Astrocyte of the spinal cord (primary cell): ENCODE data around the gene NUDT14.

Experiments used
- DNase-seq: peaks from one replicate; pipeline ENCODE4 v3.0.0; 2011; ENCODE audit warnings: low read depth, low spot score
- H3K4me3 ChIP-seq: 2 replicates; pipeline ENCODE4 v1.5.1; 2011; ENCODE audit warnings: low read depth, mild to moderate bottlenecking, low read length, moderate library complexity
- in situ Hi-C: cut with HindIII; loops from 2 replicates; pipeline ENCODE4 v1.10.0; 2017; ENCODE audit warnings: low sequenced_read_pairs
- TF ChIP-seq, protein P1 (sequence below): IDR thresholded peaks from 2 replicates; pipeline ENCODE4 v1.5.1; 2012; ENCODE audit warnings: low read depth, mild to moderate bottlenecking, low read length, inconsistent platforms

NUDT14 gene

DNA sequence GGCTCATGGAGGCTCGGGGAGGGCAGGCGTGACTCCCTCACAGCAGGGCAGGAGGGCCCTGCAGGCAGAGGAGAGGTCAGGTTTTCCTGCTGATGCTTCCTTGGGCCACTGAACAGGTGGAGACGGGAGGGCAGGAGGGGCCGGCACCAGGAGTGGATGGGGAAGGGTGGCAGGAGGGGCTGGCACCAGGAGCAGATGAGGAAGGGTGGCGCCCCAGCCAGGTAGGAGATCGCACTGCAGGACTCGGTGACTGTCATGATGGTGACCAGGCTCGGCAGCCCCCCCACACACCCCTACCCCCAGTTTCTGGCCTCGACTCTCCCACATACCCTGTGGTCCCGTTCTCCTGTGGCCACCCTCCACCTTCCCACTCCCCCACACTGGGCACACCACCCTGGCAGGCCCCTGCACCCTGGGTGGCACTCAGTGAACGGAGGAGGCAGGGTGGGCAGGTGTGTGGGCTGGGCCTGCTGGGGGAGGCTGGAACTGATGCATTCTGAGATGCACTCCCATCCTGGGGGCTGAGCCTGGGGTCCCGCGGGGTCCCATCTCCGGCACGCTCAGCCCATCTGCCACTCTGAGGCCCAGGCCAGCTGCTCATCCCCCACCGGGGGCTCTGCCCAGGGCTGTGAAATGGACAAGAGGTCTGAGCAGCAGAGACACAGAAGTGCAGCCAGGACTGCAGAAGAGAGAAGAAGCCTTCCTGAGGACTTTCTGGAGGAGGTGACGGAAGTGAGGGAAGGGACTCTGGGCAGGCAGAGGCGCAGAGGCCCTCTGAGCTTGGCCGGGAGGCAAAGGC is 2.8 kb downstream of the NUDT14 start:
- TF ChIP-seq, protein P1, sequence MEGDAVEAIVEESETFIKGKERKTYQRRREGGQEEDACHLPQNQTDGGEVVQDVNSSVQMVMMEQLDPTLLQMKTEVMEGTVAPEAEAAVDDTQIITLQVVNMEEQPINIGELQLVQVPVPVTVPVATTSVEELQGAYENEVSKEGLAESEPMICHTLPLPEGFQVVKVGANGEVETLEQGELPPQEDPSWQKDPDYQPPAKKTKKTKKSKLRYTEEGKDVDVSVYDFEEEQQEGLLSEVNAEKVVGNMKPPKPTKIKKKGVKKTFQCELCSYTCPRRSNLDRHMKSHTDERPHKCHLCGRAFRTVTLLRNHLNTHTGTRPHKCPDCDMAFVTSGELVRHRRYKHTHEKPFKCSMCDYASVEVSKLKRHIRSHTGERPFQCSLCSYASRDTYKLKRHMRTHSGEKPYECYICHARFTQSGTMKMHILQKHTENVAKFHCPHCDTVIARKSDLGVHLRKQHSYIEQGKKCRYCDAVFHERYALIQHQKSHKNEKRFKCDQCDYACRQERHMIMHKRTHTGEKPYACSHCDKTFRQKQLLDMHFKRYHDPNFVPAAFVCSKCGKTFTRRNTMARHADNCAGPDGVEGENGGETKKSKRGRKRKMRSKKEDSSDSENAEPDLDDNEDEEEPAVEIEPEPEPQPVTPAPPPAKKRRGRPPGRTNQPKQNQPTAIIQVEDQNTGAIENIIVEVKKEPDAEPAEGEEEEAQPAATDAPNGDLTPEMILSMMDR, result no peak
- in situ Hi-C loops, result no loop called here
- no peak for DNase-seq
- no peak overlapping the region for H3K4me3 ChIP-seq

DNA sequence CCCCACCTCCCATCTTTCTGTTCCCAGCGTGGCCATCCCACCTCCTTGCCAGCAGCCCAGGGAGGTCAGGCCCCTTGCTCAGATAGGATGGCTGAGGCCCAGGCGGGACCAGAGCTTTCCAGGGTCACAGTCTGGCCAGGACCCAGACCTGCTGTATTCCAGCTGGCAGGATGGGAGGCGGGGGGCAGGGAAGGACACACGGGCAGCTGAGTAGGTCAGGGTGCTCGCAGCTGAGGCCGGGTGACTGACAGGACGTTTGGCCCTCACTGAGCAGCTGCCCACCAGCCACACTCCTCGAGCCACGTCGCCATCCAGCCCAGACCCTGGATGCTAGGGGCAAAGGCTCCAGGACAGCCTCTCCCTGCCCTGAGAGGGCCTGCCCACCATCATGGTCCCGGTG is 4.0 kb downstream of the NUDT14 start:
- no peak for DNase-seq
- TF ChIP-seq, protein P1, result no peak
- no peak overlapping the region for H3K4me3 ChIP-seq
- in situ Hi-C loops, result no loop called here

DNA sequence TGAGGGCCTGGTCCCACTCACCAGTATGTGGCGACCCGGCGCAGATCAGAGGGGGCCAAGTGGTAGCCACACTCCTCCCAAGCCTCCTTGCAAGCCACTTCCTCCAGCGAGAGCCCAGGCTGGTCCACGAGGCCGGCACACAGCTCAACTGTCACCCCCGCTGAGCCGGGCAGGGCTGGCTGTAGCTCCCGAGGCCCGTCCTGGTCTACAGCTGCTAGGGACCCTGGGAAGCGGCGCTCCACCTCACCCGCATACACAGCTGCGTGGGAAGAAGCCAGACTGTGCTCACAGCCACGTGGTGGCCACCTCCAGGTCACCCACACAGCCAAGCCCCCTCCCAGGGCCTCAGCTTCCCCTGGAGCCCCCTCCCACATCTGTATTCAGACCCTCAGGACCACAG is 4.6 kb downstream of the NUDT14 start:
- in situ Hi-C loops, result no loop called here
- TF ChIP-seq, protein P1, result no peak
- H3K4me3 ChIP-seq, result no peak overlapping the region
- DNase-seq, result no peak

DNA sequence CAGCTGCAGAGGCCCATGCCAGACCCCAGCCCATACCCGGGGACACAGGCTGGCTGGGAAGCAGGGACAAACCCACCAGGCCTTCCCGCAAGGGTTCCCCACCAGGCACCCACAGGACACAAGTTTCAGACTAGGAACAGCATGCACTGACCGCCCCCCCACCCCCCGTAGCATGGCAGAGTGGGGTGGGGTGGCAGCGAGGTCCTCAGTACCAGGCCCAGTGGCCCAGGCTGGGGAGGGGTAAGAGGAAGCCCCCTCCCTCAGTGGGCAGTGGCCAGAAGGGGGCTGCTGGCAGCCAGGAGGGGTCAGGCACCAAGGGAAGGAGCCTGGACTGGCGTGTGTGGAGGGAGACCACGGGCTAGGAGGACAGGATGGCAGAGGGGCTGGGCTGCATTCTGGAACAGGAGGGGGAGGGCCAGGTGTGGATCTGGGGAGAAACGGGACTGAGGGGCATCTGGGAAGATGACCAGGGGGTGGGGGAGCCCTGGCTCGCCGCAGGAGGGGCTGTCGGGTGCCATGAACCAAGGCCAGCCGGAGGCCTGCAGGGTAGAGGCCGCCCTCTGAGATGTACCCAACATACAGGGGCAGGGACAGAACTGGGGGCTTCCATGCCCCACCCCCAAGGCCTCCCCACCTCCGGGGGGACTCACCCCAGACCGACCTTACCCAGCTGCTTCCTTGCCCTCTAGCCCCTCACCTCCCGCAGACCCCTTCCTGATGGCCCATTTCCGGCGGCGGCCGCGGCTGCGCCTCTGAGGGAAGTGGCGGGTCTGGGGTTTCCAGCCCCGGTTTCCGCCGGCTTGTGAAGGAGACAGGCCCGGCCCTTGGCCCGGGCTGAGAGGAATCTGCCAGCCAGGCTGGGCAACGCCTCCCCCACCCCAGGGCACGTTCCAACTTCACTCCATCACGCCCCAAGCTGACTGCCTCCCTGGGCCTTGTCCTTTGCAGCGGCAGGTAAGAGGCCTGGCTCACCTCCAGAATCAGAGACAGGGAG is 6.9 kb downstream of the NUDT14 start:
- H3K4me3 ChIP-seq, result no peak overlapping the region
- TF ChIP-seq, protein P1, result no peak
- in situ Hi-C loops, result no loop called here

DNA sequence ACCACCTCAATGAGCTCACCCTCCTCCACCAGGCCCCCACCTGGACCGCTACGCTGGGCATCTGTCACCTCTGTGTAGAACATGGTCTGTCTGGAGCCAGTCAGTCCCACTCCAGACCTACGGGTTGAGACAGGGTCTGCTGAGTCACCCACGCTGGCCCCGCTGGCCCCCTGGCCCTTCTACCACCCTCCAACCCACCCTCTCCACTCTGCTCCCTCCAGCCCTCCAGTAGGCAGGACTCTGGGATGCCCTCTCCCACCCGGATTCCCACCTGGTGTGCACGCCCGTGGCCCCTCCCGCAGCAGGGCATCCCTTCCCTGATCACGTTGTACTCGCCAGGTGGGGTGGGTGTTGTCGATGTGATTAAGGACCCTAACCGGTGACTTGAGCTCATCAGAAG is 8.0 kb downstream of the NUDT14 start:
- H3K4me3 ChIP-seq, result no peak overlapping the region
- in situ Hi-C loops, result no loop called here
- TF ChIP-seq, protein P1, result no peak
- no peak for DNase-seq

More for the DNA sequence above, 6.9 kb downstream of the NUDT14 start:
- DNase-seq, result no peak

DNA sequence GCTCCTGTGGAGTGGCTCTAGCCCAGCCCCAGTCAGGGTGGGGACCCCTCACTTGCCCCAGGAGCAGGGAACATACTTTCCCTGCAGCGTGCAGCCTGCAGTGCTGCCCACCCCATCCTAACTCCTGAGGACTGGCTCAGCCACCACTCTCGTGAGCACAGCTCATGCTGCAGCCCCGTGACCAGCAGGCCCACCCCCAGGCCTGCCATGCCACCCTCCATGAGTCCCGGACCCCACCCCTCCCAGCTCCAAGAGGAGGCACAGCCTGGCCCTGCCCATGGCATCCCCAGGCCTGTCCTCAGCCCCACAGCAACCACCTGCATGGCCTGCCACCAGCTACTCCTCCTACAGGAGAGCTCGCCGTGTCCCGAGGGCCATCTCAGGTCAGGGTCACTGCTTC is 8.6 kb downstream of the NUDT14 start:
- TF ChIP-seq, protein P1, result no peak
- in situ Hi-C loops, result no loop called here
- DNase-seq, result no peak
- no peak overlapping the region for H3K4me3 ChIP-seq
